ENCODE results near the gene FRG2.
"Not testable (repeated sequence)": the region's sequence is repeated elsewhere in the genome, so short reads cannot be mapped to it uniquely, and the experiment has no call there.

The FRG2 gene

DNA sequence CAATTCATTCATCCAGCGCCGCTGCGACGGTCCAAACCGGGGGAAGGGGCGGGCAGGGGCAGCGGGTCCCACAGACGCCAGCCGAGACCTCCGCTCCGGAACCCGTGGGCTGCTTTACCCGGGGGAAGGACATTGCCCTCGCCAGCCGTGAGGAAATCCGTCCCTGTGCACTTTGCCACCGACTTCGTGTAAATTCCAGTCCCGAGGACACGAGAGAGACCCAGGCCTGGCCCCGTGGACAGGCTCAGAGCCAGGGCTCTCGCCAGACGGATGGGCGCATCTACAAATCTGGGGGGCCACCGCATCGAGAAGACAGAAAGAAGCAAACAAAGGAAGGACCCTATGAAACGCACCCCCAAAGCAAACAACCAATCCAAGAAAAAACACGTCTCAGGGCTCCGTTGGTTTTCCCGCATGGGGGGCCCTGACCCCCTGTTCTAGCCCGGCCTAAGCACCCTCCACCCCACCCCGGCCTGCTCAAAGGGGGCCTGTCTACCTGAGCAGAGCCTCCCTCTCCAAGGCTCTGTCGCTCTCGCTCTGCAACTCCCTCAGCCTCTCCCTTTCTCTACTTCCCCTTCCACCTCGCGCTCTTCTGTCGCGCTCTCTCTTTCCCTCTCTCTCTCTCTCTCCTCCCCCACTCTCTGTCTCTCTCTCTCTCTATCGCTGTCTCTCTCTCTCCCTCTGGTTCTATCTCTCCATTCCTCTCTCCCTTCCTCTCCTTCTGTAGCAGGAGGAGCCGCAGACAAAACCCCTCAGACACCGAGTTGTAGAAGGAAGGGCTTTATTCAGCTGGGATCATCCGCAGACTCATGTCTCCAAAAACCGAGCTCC, 11.3 kb downstream of the FRG2 start:
- no peak for DNase-seq

DNA sequence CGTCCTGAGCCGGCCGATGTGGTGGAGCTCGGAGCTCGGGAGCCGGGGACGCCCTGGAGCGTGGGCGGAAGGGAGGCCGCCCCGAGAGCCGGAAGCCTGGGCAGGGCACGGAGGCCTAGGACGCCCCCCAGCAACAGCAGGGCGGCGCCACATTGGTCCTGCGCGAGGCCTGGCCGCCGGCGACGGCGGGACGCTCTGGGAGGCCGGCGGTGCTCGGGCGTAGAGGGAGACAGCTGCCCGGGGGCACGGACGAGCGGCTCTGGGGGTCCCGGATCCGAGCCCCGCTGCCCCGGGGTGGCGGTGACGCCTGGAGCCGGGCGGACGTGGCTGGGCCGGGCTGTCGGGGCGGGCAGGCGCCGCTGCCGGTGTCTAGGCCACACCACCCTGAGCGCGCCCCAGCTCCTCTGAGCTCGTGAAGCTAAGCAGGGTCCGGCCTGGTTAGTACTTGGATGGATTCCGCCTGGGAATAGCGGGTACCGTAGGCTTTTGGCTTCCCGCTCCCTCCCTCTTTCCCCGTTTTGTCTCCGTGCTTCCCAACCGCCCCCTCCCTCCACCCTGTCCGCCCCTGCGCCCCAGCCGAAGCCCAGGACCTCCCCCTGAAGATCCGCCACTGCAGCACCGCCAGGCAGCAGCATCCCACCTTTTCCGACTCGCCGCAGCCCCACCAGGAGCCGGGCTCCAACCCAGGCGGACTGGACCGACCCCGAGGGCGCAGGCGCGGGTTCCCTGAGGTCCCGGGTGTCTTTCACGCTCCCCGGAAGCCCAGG, 12.1 kb downstream of the FRG2 start:
- DNase-seq, result peak; percentile 7

DNA sequence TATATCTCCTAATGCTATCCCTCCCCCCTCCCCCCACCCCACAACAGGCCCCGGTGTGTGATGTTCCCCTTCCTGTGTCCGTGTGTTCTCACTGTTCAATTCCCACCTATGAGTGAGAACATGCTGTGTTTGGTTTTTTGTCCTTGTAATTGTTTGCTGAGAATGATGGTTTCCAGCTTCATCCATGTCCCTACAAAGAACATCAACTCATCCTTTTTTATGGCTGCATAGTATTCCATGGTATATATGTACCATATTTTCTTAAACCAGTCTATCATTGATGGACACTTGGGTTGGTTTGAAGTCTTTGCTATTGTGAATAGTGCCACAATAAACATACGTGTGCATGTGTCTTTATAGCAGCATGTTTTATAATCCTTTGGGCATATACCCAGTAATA, 37.1 kb downstream of the FRG2 start:
- DNase-seq, result not testable (repeated sequence)

GRCh38 chr4:189988877-189989431, 38.1 kb downstream of the FRG2 start:
- DNase-seq, result no peak

- not testable (repeated sequence) for DNase-seq
Observed at GRCh38 chr4:189985651-189986243, 41.3 kb downstream of the FRG2 start.

DNA sequence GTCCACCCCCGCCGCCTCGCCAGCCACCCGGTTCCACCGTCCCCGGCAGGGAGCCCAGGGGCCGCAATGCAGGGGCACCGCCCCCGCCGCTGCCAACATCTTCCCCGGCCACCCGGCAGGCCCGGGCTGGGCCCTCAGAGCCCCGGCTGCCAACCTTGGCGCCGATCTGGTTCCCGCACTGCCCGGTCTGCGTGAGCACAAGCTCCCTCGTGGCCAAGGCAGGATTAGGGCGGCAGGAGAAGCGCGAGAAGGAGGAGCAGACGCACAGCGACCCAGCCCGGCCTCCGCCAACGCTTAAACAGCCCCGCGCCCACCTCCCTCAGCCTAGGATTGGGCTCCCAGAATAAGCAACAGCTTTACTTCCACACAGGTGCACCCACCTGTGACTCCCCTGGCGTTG, 42.4 kb downstream of the FRG2 start:
- DNase-seq, result not testable (repeated sequence)

GRCh38 chr4:189983916-189984526, 43.0 kb downstream of the FRG2 start:
- DNase-seq, result not testable (repeated sequence)

DNA sequence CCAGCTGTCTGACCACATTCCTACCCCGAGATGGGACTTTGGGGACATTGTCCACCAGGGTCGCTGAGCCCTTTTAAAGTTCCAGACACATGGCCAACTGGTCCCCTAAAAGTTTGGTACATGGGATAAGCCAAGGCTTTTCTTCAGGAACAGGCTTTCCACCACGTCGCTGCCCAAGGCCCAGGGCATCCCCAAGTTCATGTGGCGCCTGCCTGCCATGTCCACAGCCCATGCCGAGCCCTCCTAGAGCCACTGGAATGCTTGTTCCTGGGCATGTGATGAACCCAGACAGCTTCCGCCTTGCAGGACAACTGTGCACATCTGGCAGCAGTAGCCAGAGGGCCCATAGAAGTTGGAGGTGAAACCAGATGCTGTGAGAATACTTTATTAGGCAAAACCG, 45.1 kb downstream of the FRG2 start:
- no peak for DNase-seq

- DNase-seq, result not testable (repeated sequence)
Observed at GRCh38 chr4:189980292-189980691, 46.8 kb downstream of the FRG2 start.

DNA sequence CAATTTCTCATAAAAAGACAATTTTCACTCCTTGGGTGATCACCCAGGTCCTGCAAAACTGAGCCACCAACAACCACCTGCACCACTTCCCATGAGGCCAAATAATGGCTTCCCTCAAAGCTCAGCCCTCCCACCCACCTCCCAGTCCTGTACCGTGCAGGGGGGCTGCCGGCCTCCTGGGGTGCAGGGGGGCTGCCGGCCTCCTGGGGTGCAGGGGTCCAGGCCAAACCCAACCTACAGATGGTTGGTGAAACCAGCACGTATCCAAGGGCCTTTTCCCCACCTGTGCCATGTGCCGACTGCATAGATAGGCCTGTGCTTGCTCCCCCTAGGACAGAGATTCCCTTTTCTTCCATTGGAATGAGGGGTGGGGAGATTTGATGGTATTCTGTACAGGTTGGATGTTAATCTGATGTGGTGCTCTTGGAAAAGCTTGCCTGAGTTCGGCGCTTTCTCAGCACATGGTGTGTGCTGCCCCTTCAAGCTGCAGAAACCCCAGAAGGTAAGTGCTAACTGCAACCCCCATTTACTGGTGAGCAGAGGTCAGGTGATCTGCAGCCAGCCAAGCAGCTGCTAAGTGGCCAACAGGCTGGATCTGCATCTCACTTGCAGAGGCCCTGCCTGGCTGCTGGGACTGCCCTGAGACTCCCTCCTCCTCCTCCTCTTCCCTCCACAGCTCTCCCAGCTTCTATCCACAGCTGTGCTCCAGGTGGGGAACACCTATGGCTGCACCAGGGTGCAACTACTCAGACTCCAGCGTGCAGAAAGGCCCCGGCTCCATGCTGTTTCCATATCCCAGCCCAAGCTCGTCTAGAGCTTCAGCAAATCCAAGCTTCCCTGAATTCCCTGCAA, 47.6 kb downstream of the FRG2 start:
- DNase-seq, result no peak

Measured in activated CD4-positive, alpha-beta T cell treated with anti-CD3 and anti-CD28 coated beads for 48 hours (primary cell).